NB4 (cell line): ENCODE measurements around the gene THADA.

Experiments used
- MYC ChIP-seq: IDR thresholded peaks from 2 replicates; pipeline ENCODE4 v1.6.1; 2011; ENCODE audit warnings: low read depth, low read length
- POLR2A ChIP-seq: IDR thresholded peaks from 2 replicates; pipeline ENCODE4 v1.6.1; 2011; ENCODE audit warnings: mild to moderate bottlenecking; ENCODE audit not compliant: insufficient read length; ENCODE audit errors: extremely low read depth
- TF ChIP-seq, protein P1 (sequence below): IDR thresholded peaks from one replicate; pipeline ENCODE4 v1.5.1; 2012; ENCODE audit warnings: low read depth, low read length

DNA sequence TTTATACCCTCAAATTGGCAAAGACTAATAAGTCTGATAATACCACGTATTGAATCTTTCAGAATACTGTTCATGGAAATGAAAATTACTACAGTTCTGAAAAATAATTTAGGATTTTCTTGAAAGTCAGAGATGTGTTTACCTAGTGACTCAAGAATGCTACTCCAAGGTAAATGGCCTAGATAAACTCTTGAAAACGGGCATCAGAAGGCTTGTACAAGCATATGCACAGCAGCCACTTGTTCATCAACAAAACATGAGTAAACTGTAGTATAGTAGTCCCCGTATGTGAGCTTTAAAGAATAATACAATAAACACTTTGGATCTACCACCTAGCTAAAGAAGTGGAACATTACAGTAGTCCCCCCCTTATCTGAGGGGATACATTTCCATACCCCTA lies 157.5 kb downstream of the THADA start:
- TF ChIP-seq POLR2A (no peak), MYC (no peak)
- TF ChIP-seq, protein P1, sequence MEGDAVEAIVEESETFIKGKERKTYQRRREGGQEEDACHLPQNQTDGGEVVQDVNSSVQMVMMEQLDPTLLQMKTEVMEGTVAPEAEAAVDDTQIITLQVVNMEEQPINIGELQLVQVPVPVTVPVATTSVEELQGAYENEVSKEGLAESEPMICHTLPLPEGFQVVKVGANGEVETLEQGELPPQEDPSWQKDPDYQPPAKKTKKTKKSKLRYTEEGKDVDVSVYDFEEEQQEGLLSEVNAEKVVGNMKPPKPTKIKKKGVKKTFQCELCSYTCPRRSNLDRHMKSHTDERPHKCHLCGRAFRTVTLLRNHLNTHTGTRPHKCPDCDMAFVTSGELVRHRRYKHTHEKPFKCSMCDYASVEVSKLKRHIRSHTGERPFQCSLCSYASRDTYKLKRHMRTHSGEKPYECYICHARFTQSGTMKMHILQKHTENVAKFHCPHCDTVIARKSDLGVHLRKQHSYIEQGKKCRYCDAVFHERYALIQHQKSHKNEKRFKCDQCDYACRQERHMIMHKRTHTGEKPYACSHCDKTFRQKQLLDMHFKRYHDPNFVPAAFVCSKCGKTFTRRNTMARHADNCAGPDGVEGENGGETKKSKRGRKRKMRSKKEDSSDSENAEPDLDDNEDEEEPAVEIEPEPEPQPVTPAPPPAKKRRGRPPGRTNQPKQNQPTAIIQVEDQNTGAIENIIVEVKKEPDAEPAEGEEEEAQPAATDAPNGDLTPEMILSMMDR: no peak
